Thoracic aorta (tissue), 2 donors: ENCODE results near the gene MLXIP. TPM values are rescaled to one million over a fixed set of nuclear protein-coding genes. Genes with fewer than 3 reads are reported as not detected.

ENCODE experiments used
- ATAC-seq: fragments of 150-250 bp; one replicate; pipeline ENCODE4 v1.8.0; 2017; ENCODE audit warnings: low read depth; ENCODE audit not compliant: insufficient number of reproducible peaks, low FRiP score
- DNase-seq: peaks from one replicate; pipeline ENCODE4 v3.0.0-alpha.2; 2020; ENCODE audit warnings: low spot score
- H3K27ac ChIP-seq, 2 donors: fragments of 200-600 bp; sonication (generic); 1 replicate in 1 of 2; 2 replicates in 1 of 2; pipeline ENCODE4 v1.5.1; 2016; ENCODE audit warnings: mild to moderate bottlenecking in 2 of 2, moderate library complexity in 2 of 2
- H3K27me3 ChIP-seq: fragments of 200-600 bp; sonication (generic); replicated peaks from 2 replicates; pipeline ENCODE4 v1.6.0; 2016; ENCODE audit warnings: mild to moderate bottlenecking; ENCODE audit not compliant: insufficient read depth
- H3K36me3 ChIP-seq: fragments of 200-600 bp; sonication (generic); one replicate; pipeline ENCODE4 v1.5.1; 2016
- H3K4me1 ChIP-seq, 2 donors: fragments of 200-600 bp; sonication (generic); 1 replicate in 1 of 2; 2 replicates in 1 of 2; pipeline versions ENCODE4 v1.5.1 to v1.6.0; 2016; ENCODE audit warnings: low read depth in 2 of 2, mild to moderate bottlenecking in 1 of 2; ENCODE audit not compliant: control insufficient read depth in 1 of 2
- H3K4me3 ChIP-seq: fragments of 200-600 bp; sonication (generic); 2 replicates; pipeline ENCODE4 v1.5.1; 2016; ENCODE audit warnings: mild to moderate bottlenecking
- H3K9me3 ChIP-seq: fragments of 200-600 bp; sonication (generic); 2 replicates; pipeline ENCODE4 v1.5.1; 2016
- total RNA-seq, 2 donors: library from RNA; depleted of rRNA; stranded (reverse); fragments of >200 nt; gene quantifications; one replicate each; pipeline versions ENCODE4 v1.1.0 to v1.2.3, GENCODE V29; 2016
- TF ChIP-seq, protein P1 (sequence below): fragments of 200-600 bp; sonication (generic); IDR thresholded peaks from one replicate; pipeline ENCODE4 v1.5.1; 2019; ENCODE audit warnings: antibody characterized with exemption

Gene MLXIP
- total RNA-seq, 2 donors from 2014 or later, result 35.5 to 50.3 TPM

DNA sequence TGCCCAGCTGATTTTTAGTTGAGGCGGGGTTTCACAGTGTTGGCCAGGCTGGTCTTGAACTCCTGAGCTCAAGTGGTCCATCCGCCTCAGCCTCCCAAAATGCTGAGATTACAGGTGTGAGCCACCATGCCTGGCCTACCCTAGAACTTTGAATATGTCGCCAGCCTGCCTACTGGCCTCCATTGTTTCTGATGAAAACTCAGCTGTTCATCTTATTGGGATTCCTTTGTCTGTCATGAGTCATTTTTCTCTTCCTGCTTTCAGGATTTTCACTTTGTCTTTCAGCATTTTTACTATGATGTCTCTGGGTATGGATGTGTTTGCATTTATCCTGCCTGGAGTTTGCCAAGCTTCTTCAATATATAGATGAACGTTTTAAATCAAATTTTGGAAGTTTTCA lies 116.8 kb downstream of the MLXIP start:
- DNase-seq (no peak), ATAC-seq (no peak)
- TF ChIP-seq, protein P1, sequence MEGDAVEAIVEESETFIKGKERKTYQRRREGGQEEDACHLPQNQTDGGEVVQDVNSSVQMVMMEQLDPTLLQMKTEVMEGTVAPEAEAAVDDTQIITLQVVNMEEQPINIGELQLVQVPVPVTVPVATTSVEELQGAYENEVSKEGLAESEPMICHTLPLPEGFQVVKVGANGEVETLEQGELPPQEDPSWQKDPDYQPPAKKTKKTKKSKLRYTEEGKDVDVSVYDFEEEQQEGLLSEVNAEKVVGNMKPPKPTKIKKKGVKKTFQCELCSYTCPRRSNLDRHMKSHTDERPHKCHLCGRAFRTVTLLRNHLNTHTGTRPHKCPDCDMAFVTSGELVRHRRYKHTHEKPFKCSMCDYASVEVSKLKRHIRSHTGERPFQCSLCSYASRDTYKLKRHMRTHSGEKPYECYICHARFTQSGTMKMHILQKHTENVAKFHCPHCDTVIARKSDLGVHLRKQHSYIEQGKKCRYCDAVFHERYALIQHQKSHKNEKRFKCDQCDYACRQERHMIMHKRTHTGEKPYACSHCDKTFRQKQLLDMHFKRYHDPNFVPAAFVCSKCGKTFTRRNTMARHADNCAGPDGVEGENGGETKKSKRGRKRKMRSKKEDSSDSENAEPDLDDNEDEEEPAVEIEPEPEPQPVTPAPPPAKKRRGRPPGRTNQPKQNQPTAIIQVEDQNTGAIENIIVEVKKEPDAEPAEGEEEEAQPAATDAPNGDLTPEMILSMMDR, result no peak
- H3K9me3 ChIP-seq, result no peaks in the 10 kb centered on the region
- H3K27me3 ChIP-seq, result no peaks in the 10 kb centered on the region
- H3K4me1 ChIP-seq, result no peaks in the 10 kb centered on the region
- H3K4me3 ChIP-seq, result no peak overlapping the region
- H3K27ac ChIP-seq, result no peak overlapping the region
- H3K36me3 ChIP-seq, result no peaks in the 10 kb centered on the region

Other genes starting within 250 kb of the MLXIP start
- gene HPD, start 219.9 kb upstream of the MLXIP start, total RNA-seq, result 1 to 10 TPM; 1.2 to 6.8 TPM
- gene PSMD9, start 190.0 kb upstream of the MLXIP start, total RNA-seq, result 100 to 1,000 TPM in 1 of 2 donors, 10 to 100 TPM in 1; 93.4 to 101 TPM
- gene CFAP251, start 160.2 kb upstream of the MLXIP start, total RNA-seq, result 1 to 10 TPM; 3.4 to 6.9 TPM
- gene BCL7A, start 56.9 kb upstream of the MLXIP start, total RNA-seq, result 10 to 100 TPM in 1 of 2 donors, 1 to 10 TPM in 1; 9.6 to 12.9 TPM
- gene IL31, start 95.5 kb downstream of the MLXIP start, total RNA-seq, result not detected
- gene LRRC43, start 104.4 kb downstream of the MLXIP start, total RNA-seq, result not detected
- gene B3GNT4, start 125.0 kb downstream of the MLXIP start, total RNA-seq, result 1 to 10 TPM in 1 of 2 donors, not detected in 1; 2.4 TPM
- 10 to 100 TPM; 34.7 to 48.8 TPM for gene DIABLO, start 147.3 kb downstream of the MLXIP start, total RNA-seq
- gene VPS33A, start 187.7 kb downstream of the MLXIP start, total RNA-seq, result 10 to 100 TPM; 10.7 to 12.5 TPM